ENCODE measurements around the gene VSIG8.

DNA sequence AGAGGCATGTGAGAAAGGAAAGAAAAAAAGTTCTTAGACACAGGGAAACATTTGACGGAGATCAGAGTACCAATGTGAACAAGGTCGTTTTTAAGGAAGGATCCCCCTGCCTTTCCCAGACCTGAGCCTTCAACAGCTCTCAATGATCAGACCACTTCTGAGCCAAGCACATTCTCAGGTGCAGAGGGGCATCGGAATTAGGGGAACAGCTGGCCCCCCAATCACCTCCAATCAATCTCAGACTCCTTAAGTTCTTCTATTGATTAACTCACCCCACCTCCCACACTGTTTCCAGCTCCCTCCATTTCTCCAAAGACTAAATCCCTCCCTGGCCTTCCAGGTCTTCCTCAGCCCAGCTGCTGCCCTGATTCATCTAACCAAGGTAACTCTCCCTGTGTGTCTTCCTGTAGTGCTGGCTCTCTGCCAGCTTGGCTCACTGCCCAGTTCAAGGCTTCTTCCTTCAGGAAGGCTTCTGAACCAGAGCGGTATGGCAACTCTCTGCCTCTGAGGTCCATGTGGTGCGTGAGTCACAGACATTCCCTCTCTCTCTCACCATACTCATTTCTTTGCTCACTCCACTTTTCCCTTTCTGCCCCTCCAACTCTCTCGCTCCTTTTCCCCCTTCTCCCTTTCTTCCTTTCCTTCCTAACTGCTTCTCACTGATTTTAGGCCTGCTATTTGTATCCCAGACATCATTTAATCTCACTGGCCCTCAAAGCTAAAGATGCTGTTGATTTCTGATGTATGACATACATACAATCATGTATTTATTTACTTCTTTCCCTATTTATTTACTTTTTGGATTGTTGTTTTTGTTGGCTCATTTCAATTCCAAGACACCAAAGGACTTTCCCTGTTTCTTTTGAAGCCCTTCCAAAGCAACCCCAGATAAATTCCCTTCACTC lies 19.4 kb upstream of the VSIG8 start:
- TF ChIP-seq, protein P1, sequence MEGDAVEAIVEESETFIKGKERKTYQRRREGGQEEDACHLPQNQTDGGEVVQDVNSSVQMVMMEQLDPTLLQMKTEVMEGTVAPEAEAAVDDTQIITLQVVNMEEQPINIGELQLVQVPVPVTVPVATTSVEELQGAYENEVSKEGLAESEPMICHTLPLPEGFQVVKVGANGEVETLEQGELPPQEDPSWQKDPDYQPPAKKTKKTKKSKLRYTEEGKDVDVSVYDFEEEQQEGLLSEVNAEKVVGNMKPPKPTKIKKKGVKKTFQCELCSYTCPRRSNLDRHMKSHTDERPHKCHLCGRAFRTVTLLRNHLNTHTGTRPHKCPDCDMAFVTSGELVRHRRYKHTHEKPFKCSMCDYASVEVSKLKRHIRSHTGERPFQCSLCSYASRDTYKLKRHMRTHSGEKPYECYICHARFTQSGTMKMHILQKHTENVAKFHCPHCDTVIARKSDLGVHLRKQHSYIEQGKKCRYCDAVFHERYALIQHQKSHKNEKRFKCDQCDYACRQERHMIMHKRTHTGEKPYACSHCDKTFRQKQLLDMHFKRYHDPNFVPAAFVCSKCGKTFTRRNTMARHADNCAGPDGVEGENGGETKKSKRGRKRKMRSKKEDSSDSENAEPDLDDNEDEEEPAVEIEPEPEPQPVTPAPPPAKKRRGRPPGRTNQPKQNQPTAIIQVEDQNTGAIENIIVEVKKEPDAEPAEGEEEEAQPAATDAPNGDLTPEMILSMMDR (IDR thresholded peaks at IDR 0.05): no peak
- TF ChIP-seq POLR2A (IDR thresholded peaks at IDR 0.05): no peak
